PFSK-1 (cell line): Measurements from ENCODE around the gene GIPC1.

Source experiments
- FOXP2 ChIP-seq: optimal IDR thresholded peaks from 2 replicates; pipeline ENCODE3; 2011; ENCODE audit warnings: borderline replicate concordance, control low read depth, inconsistent platforms; ENCODE audit not compliant: insufficient read depth; ENCODE audit errors: extremely low read length, extremely low read depth
- POLR2AphosphoS5 ChIP-seq: IDR thresholded peaks from 2 replicates; pipeline ENCODE4 v1.6.1; 2012; ENCODE audit warnings: low read depth, mild to moderate bottlenecking, control low read depth, low read length, moderate library complexity
- REST ChIP-seq, 2 experiments: IDR thresholded peaks; 2 replicates each; pipeline versions ENCODE4 v1.6.1 to v1.8.0; 2011 to 2012; ENCODE audit warnings: low read depth in 2 of 2, low read length in 2 of 2, control low read depth in 1 of 2, inconsistent platforms in 1 of 2, mild to moderate bottlenecking in 1 of 2, moderate library complexity in 1 of 2; ENCODE audit not compliant: insufficient read depth in 1 of 2
- SIN3A ChIP-seq: IDR thresholded peaks from 2 replicates; pipeline ENCODE4 v1.6.1; 2012; ENCODE audit warnings: mild to moderate bottlenecking, low read length, moderate library complexity, borderline replicate concordance; ENCODE audit not compliant: insufficient read depth
- TAF1 ChIP-seq: IDR thresholded peaks from 2 replicates; pipeline ENCODE4 v1.6.1; 2012; ENCODE audit warnings: low read length, control low read depth, borderline replicate concordance; ENCODE audit not compliant: insufficient read depth

The GIPC1 gene

GRCh38 chr19:14512406-14512961, 16.6 kb upstream of the GIPC1 start:
- no peak for TF ChIP-seq POLR2AphosphoS5
- no peak for TF ChIP-seq SIN3A
- TF ChIP-seq TAF1: no peak
- no peak for TF ChIP-seq REST (IDR thresholded peaks at IDR 0.05; ENCODE audit: insufficient read depth in 1 of 2, low read depth in 2 of 2, low read length in 2 of 2)
- no peak for TF ChIP-seq FOXP2

GRCh38 chr19:14511229-14511593, 15.3 kb upstream of the GIPC1 start:
- no peak for TF ChIP-seq POLR2AphosphoS5
- TF ChIP-seq REST (IDR thresholded peaks at IDR 0.05; ENCODE audit: insufficient read depth in 1 of 2, low read depth in 2 of 2, low read length in 2 of 2): no peak
- TF ChIP-seq TAF1: no peak
- TF ChIP-seq FOXP2: no peak
- TF ChIP-seq SIN3A: no peak

- TF ChIP-seq REST (IDR thresholded peaks at IDR 0.05; ENCODE audit: insufficient read depth in 1 of 2, low read depth in 2 of 2, low read length in 2 of 2): no peak
- no peak for TF ChIP-seq POLR2AphosphoS5
- TF ChIP-seq SIN3A: no peak
- no peak for TF ChIP-seq FOXP2
- TF ChIP-seq TAF1: no peak
These were observed 14.6 kb upstream of the GIPC1 start for GRCh38 chr19:14510311-14511228.

- no peak for TF ChIP-seq POLR2AphosphoS5
- TF ChIP-seq REST (IDR thresholded peaks at IDR 0.05; ENCODE audit: insufficient read depth in 1 of 2, low read depth in 2 of 2, low read length in 2 of 2): no peak
- no peak for TF ChIP-seq TAF1
- no peak for TF ChIP-seq FOXP2
- no peak for TF ChIP-seq SIN3A
These were observed 12.0 kb upstream of the GIPC1 start for GRCh38 chr19:14507704-14508542.
